SK-N-SH treated with all-trans-retinoic acid at 6 μM for 48 hours (cell line): ENCODE data around the gene CDH8.

Source experiments
- ATAC-seq: fragments of 200-7000 bp; cut with Tn5 transposase; 3 replicates; pipeline ENCODE4 v1.9.1; 2020; ENCODE audit warnings: mild to moderate bottlenecking, moderate library complexity
- ARNTL ChIP-seq: fragments of 450-650 bp; formaldehyde crosslinking; IDR thresholded peaks from 2 replicates; pipeline ENCODE4 v1.5.0; 2020; ENCODE audit warnings: low read depth, mild to moderate bottlenecking, moderate library complexity, borderline replicate concordance
- BACH2 ChIP-seq: fragments of 250-450 bp; sonication (Bioruptor Pico); IDR thresholded peaks from 2 replicates; pipeline ENCODE4 v1.9.0; 2021; ENCODE audit warnings: mild to moderate bottlenecking, borderline replicate concordance
- CREB5 ChIP-seq: fragments of 250-450 bp; sonication (Bioruptor Pico); IDR thresholded peaks from 2 replicates; pipeline ENCODE4 v1.5.1; 2020; ENCODE audit warnings: low read depth, mild to moderate bottlenecking, moderate library complexity
- CSDC2 ChIP-seq: fragments of 250-450 bp; sonication (Bioruptor Pico); IDR thresholded peaks from 2 replicates; pipeline ENCODE4 v1.5.0; 2020; ENCODE audit warnings: mild to moderate bottlenecking, moderate library complexity
- CSRNP3 ChIP-seq: fragments of 250-450 bp; sonication (Bioruptor Pico); IDR thresholded peaks from 2 replicates; pipeline ENCODE4 v1.5.1; 2021; ENCODE audit warnings: mild to moderate bottlenecking, moderate library complexity
- ESRRG ChIP-seq: fragments of 250-450 bp; sonication (Bioruptor Pico); IDR thresholded peaks from 2 replicates; pipeline ENCODE4 v1.6.1; 2021; ENCODE audit warnings: mild to moderate bottlenecking
- GLIS3 ChIP-seq: fragments of 250-450 bp; sonication (Bioruptor Pico); IDR thresholded peaks from 2 replicates; pipeline ENCODE4 v1.5.0; 2020; ENCODE audit warnings: mild to moderate bottlenecking, moderate library complexity
- ISL1 ChIP-seq: fragments of 250-450 bp; sonication (Bioruptor Pico); IDR thresholded peaks from 2 replicates; pipeline ENCODE4 v2.1.2; 2022; ENCODE audit warnings: mild to moderate bottlenecking, moderate library complexity
- OSR1 ChIP-seq: fragments of 250-450 bp; sonication (Bioruptor Pico); IDR thresholded peaks from 2 replicates; pipeline ENCODE4 v1.8.0; 2022; ENCODE audit warnings: moderate library complexity, mild to moderate bottlenecking, inconsistent platforms
- POU6F1 ChIP-seq: fragments of 250-450 bp; sonication (Bioruptor Pico); IDR thresholded peaks from 2 replicates; pipeline ENCODE4 v1.8.0; 2021; ENCODE audit warnings: low read depth, mild to moderate bottlenecking, moderate library complexity, borderline replicate concordance
- RARB ChIP-seq: fragments of 250-450 bp; sonication (Bioruptor Pico); IDR thresholded peaks from 2 replicates; pipeline ENCODE4 v1.8.0; 2021; ENCODE audit warnings: mild to moderate bottlenecking, moderate library complexity
- SNAI2 ChIP-seq: fragments of 250-450 bp; sonication (Bioruptor Pico); IDR thresholded peaks from 2 replicates; pipeline ENCODE4 v1.5.0; 2020; ENCODE audit warnings: mild to moderate bottlenecking, moderate library complexity
- TCF4 ChIP-seq: fragments of 250-450 bp; sonication (Bioruptor Pico); IDR thresholded peaks from 2 replicates; pipeline ENCODE4 v1.8.0; 2021; ENCODE audit warnings: mild to moderate bottlenecking, moderate library complexity, borderline replicate concordance
- TOX ChIP-seq: fragments of 250-450 bp; sonication (Bioruptor Pico); IDR thresholded peaks from 2 replicates; pipeline ENCODE4 v1.8.0; 2021; ENCODE audit warnings: mild to moderate bottlenecking, moderate library complexity, borderline replicate concordance
- TSHZ2 ChIP-seq: fragments of 250-450 bp; sonication (Bioruptor Pico); IDR thresholded peaks from 2 replicates; pipeline ENCODE4 v1.5.0; 2020; ENCODE audit warnings: mild to moderate bottlenecking, moderate library complexity
- ZC3H10 ChIP-seq: fragments of 250-450 bp; sonication (Bioruptor Pico); IDR thresholded peaks from 2 replicates; pipeline ENCODE4 v1.5.1; 2021; ENCODE audit warnings: mild to moderate bottlenecking, moderate library complexity
- ZFP3 ChIP-seq: fragments of 250-450 bp; sonication (Bioruptor Pico); IDR thresholded peaks from 2 replicates; pipeline ENCODE4 v1.5.0; 2020; ENCODE audit warnings: mild to moderate bottlenecking, moderate library complexity
- ZFP30 ChIP-seq: fragments of 450-650 bp; formaldehyde crosslinking; IDR thresholded peaks from 2 replicates; pipeline ENCODE4 v1.5.0; 2022; ENCODE audit warnings: mild to moderate bottlenecking, moderate library complexity
- ZNF565 ChIP-seq: fragments of 450-650 bp; formaldehyde crosslinking; conservative IDR thresholded peaks from 2 replicates; pipeline ENCODE4 v1.5.0; 2020; ENCODE audit warnings: low read depth, mild to moderate bottlenecking, moderate library complexity
- ZNF70 ChIP-seq: fragments of 450-650 bp; formaldehyde crosslinking; IDR thresholded peaks from 2 replicates; pipeline ENCODE4 v1.5.0; 2020; ENCODE audit warnings: mild to moderate bottlenecking, moderate library complexity
- ZNF8 ChIP-seq: fragments of 450-650 bp; formaldehyde crosslinking; IDR thresholded peaks from 2 replicates; pipeline ENCODE4 v1.5.0; 2020; ENCODE audit warnings: mild to moderate bottlenecking, moderate library complexity
- TF ChIP-seq, protein P1 (sequence below): fragments of 250-450 bp; sonication (Bioruptor Pico); IDR thresholded peaks from 2 replicates; pipeline ENCODE4 v1.8.0; 2020; ENCODE audit warnings: mild to moderate bottlenecking, moderate library complexity, borderline replicate concordance

The CDH8 gene

DNA sequence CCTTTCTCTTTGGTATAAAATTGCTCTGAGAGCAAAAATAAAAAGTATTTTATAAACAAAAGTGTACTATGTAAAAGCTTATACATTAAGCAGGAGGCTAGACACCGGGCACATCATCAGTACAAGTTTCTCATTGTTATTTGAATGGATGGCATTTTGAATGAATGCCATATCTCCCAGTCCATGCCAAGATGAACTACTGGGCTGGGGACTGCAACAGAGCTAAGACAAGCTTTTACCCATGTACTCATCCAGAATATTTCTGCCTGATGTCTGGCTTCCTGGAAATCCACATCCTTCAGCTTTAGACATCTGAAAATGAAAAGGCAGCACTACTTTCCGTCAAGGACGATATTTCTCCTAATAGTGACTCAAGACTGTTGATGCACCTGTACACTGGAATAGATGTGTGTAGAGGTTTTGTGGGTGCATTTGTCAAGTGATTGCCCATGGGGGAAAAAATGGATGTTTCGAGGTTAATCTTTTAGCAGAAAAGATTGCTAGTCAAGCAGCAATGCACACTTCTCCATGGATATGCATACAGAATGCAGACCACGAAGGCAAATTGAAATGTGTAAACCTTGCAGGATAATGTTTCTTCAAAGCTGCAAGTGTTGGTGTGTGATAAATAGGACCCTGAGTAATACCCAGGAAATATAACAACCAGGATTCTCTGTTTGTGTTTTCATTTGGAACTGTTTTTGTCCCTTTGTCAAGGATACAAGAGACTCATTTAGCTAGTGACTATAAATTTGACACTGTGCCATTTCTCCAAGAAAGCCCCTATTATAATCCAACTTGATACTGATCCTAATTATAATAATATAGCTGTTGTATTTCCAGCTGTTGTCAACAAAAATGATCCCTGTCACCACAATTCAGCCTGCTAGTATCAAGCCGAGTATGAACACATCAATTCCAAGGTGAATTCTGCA, 173.8 kb downstream of the CDH8 start:
- ATAC-seq = no peak
- TF ChIP-seq ZFP3 (CRISPR knock-in tag) (no peak), ISL1 (CRISPR knock-in tag) (no peak), ZNF565 (CRISPR knock-in tag) (no peak), ZC3H10 (CRISPR knock-in tag) (no peak), GLIS3 (no peak), ARNTL (CRISPR knock-in tag) (no peak), ZFP30 (CRISPR knock-in tag) (no peak), TSHZ2 (CRISPR knock-in tag) (no peak), TCF4 (CRISPR knock-in tag) (no peak), CSDC2 (no peak), CSRNP3 (no peak), ESRRG (no peak), ZNF8 (CRISPR knock-in tag) (no peak), RARB (CRISPR knock-in tag) (no peak), ZNF70 (CRISPR knock-in tag) (no peak)
- TF ChIP-seq, protein P1, sequence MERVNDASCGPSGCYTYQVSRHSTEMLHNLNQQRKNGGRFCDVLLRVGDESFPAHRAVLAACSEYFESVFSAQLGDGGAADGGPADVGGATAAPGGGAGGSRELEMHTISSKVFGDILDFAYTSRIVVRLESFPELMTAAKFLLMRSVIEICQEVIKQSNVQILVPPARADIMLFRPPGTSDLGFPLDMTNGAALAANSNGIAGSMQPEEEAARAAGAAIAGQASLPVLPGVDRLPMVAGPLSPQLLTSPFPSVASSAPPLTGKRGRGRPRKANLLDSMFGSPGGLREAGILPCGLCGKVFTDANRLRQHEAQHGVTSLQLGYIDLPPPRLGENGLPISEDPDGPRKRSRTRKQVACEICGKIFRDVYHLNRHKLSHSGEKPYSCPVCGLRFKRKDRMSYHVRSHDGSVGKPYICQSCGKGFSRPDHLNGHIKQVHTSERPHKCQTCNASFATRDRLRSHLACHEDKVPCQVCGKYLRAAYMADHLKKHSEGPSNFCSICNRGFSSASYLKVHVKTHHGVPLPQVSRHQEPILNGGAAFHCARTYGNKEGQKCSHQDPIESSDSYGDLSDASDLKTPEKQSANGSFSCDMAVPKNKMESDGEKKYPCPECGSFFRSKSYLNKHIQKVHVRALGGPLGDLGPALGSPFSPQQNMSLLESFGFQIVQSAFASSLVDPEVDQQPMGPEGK = no peak

GRCh38 chr16:61858988-61859387, 177.2 kb downstream of the CDH8 start:
- TF ChIP-seq CSRNP3 (no peak), SNAI2 (no peak)
- no peak for ATAC-seq

DNA sequence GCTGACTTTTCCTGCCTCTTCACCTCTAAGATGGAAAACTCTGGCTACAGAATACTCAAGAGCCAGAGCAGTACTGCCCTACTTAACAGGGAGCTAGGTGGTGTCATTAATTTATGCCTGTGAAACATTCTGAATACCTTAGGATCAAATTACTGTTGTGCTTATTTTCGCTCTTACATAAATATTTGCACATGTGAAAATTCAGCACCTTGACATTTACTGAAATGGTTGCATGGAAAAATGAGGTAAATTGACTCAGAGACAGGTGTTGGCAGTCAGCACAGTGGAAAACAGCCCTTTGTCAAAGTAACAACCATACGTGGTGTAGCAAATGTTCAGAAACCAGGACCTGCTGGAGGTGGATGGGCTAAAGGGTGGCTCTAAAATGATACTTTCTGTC, 193.6 kb downstream of the CDH8 start:
- ATAC-seq = no peak
- TF ChIP-seq POU6F1 (no peak), ZFP30 (CRISPR knock-in tag) (no peak), ZFP3 (CRISPR knock-in tag) (no peak), TOX (CRISPR knock-in tag) (no peak), ESRRG (no peak), ARNTL (CRISPR knock-in tag) (no peak), ZNF70 (CRISPR knock-in tag) (no peak), CSRNP3 (no peak), ZNF565 (CRISPR knock-in tag) (no peak), OSR1 (no peak), ZNF8 (CRISPR knock-in tag) (no peak), CSDC2 (no peak), SNAI2 (no peak), CREB5 (CRISPR knock-in tag) (no peak), BACH2 (CRISPR knock-in tag) (no peak), GLIS3 (no peak)
